Measurements from ENCODE around the gene MTFR1L. TPM values are rescaled to one million over a fixed set of nuclear protein-coding genes. Genes with fewer than 3 reads are reported as not detected.

MTFR1L gene
- total and polyA plus RNA-seq, 5 donors from 2014 or later = 29.7 to 56.1 (median 32.9) TPM

DNA sequence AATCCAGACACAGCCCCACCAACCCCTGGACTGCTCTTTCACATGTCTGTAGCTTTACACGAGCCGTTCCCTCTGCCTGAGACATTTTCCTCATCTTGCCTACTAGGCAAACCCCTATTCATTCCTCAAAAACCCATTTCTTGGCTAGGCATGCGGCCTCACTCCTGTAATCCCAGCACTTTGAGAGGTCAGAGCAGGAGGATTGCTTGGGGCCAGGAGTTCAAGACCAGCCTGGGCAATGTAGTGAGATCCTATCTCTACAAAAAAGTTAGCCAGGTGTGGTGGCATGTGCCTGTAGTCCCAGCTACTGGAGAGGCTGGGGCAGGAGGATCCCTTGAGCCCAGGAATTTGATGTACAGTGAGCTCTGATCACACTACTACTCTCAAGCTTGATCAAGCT is 44.7 kb downstream of the MTFR1L start:
- Histone ChIP-seq H3K27ac (ENCODE audit: insufficient read depth, low read length, poor library complexity, severe bottlenecking) (no peak overlapping the region), H3K4me1 (ENCODE audit: control insufficient read depth, insufficient read depth, low read length, poor library complexity, severe bottlenecking) (peaks cover 4% of the 10 kb centered on the region), H3K9me3 (ENCODE audit: control insufficient read depth in 2 of 2, low read length in 2 of 2) (no peaks in the 10 kb centered on the region), H3K27me3 (ENCODE audit: control insufficient read depth, insufficient read depth, low read length) (no peaks in the 10 kb centered on the region), H3K36me3 (ENCODE audit: control insufficient read depth, insufficient read depth, low read length) (no peaks in the 10 kb centered on the region), H3K4me3 (ENCODE audit: low read depth, low read length) (no peak overlapping the region)
- Mint-ChIP-seq H3K4me3 (no peak overlapping the region), H3K36me3 (peaks cover 10% of the 10 kb centered on the region), H3K4me1 (peaks cover 0 to 16% (median 5%) of the 10 kb centered on the region in 4 donors), H3K9me3 (no peaks in the 10 kb centered on the region), H3K27ac (no peak overlapping the region), H3K27me3 (no peaks in the 10 kb centered on the region)
- ATAC-seq (ENCODE audit: low read depth in 2 of 2) = no peak
- DNase-seq = no peak

DNA sequence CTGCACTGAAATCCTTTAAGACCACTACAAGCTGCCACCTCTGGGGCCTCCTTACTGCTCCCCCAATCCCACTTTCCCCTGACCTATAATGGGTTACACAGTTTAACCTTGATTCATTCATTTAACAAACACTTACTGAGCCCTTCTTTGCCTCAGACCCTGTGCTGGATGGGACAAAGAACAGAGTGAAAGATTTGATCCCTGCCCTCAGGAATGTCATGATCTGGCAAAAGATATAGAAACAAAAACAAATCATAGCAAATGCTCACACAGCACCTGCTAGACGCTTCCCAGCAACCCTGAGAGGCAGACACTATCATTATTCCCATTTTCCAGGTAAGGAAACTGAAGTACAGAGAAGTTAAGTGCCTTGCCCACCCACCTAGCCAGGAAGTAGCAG is 46.5 kb downstream of the MTFR1L start:
- no peak overlapping the region for H3K27ac ChIP-seq (ENCODE audit: insufficient read depth, low read length, poor library complexity, severe bottlenecking)
- H3K9me3 ChIP-seq (ENCODE audit: control insufficient read depth in 2 of 2, low read length in 2 of 2) = no peaks in the 10 kb centered on the region
- Mint-ChIP-seq H3K27me3 (no peaks in the 10 kb centered on the region), H3K4me3 (peak overlapping the region in 1 of 4 donors; percentile 13), H3K4me1 (peaks cover 0 to 5% (median 0%) of the 10 kb centered on the region in 4 donors), H3K27ac (no peak overlapping the region), H3K9me3 (no peaks in the 10 kb centered on the region), H3K36me3 (peaks cover 10% of the 10 kb centered on the region)
- no peak for DNase-seq
- ATAC-seq (ENCODE audit: low read depth in 2 of 2) = no peak
- H3K4me3 ChIP-seq (ENCODE audit: low read depth, low read length) = no peak overlapping the region
- no peaks in the 10 kb centered on the region for H3K36me3 ChIP-seq (ENCODE audit: control insufficient read depth, insufficient read depth, low read length)
- H3K27me3 ChIP-seq (ENCODE audit: control insufficient read depth, insufficient read depth, low read length) = no peaks in the 10 kb centered on the region
- H3K4me1 ChIP-seq (ENCODE audit: control insufficient read depth, insufficient read depth, low read length, poor library complexity, severe bottlenecking) = no peaks in the 10 kb centered on the region

GRCh38 chr1:25867210-25867991 is 47.6 kb downstream of the MTFR1L start:
- peaks cover 10% of the 10 kb centered on the region for H3K36me3 Mint-ChIP-seq
- H3K4me3 Mint-ChIP-seq = no peak overlapping the region
- Histone ChIP-seq H3K27ac (ENCODE audit: insufficient read depth, low read length, poor library complexity, severe bottlenecking) (no peak overlapping the region), H3K36me3 (ENCODE audit: control insufficient read depth, insufficient read depth, low read length) (no peaks in the 10 kb centered on the region), H3K9me3 (ENCODE audit: control insufficient read depth in 2 of 2, low read length in 2 of 2) (no peaks in the 10 kb centered on the region), H3K27me3 (ENCODE audit: control insufficient read depth, insufficient read depth, low read length) (no peaks in the 10 kb centered on the region), H3K4me3 (ENCODE audit: low read depth, low read length) (no peak overlapping the region), H3K4me1 (ENCODE audit: control insufficient read depth, insufficient read depth, low read length, poor library complexity, severe bottlenecking) (no peaks in the 10 kb centered on the region)
- H3K4me1 Mint-ChIP-seq = peaks cover 0 to 2% (median 0%) of the 10 kb centered on the region in 4 donors
- no peak overlapping the region for H3K27ac Mint-ChIP-seq
- H3K27me3 Mint-ChIP-seq = no peaks in the 10 kb centered on the region
- no peaks in the 10 kb centered on the region for H3K9me3 Mint-ChIP-seq
- no peak for ATAC-seq (ENCODE audit: low read depth in 2 of 2)
- no peak for DNase-seq

DNA sequence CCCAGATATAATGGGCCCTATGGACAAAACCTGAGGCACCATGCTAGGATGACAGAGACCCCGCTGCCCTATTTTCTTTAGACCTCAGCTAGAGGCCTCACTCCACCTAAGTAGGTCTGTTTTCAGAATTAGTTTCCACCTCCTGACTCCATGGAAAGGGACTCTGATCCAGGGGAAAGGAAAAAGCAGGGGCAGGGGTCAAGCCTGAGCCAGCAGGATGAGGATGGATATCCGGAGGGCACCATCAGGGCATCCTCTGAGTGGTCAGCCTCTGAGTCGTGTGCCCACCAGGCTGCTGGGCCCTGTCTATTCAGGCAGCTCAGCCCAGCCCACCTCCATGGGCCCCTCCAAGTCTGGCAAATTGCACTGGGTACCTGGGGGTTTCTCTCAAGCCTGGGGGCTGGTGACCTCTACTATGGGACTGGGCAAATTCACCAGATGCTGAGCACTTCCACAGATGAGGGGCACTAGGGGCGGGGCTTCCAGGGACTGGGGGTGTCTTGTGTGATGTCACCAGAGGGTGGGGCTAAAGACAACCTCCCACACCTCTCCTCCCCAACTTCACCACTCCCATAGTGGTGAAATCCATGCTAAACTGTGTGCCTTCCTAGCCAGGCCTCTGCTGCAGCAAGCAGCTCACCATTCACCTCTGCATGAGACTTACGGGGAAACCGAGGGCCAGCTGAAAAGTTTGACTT is 50.3 kb downstream of the MTFR1L start:
- H3K4me1 ChIP-seq (ENCODE audit: control insufficient read depth, insufficient read depth, low read length, poor library complexity, severe bottlenecking) = peaks cover 9% of the 10 kb centered on the region
- no peaks in the 10 kb centered on the region for H3K27me3 ChIP-seq (ENCODE audit: control insufficient read depth, insufficient read depth, low read length)
- no peak overlapping the region for H3K4me3 Mint-ChIP-seq
- DNase-seq = no peak
- no peak for ATAC-seq (ENCODE audit: low read depth in 2 of 2)
- H3K27me3 Mint-ChIP-seq = no peaks in the 10 kb centered on the region
- peaks cover 10% of the 10 kb centered on the region for H3K36me3 Mint-ChIP-seq
- no peaks in the 10 kb centered on the region for H3K36me3 ChIP-seq (ENCODE audit: control insufficient read depth, insufficient read depth, low read length)
- no peak overlapping the region for H3K4me3 ChIP-seq (ENCODE audit: low read depth, low read length)
- no peaks in the 10 kb centered on the region for H3K9me3 ChIP-seq (ENCODE audit: control insufficient read depth in 2 of 2, low read length in 2 of 2)
- H3K9me3 Mint-ChIP-seq = no peaks in the 10 kb centered on the region
- H3K4me1 Mint-ChIP-seq = peaks cover 0 to 4% (median 0%) of the 10 kb centered on the region in 4 donors
- no peak overlapping the region for H3K27ac ChIP-seq (ENCODE audit: insufficient read depth, low read length, poor library complexity, severe bottlenecking)
- H3K27ac Mint-ChIP-seq = no peak overlapping the region

- Mint-ChIP-seq H3K4me3 (no peak overlapping the region), H3K27me3 (no peaks in the 10 kb centered on the region), H3K4me1 (peaks cover 0 to 5% (median 0%) of the 10 kb centered on the region in 4 donors), H3K9me3 (no peaks in the 10 kb centered on the region), H3K27ac (no peak overlapping the region), H3K36me3 (peaks cover 10% of the 10 kb centered on the region)
- Histone ChIP-seq H3K36me3 (ENCODE audit: control insufficient read depth, insufficient read depth, low read length) (no peaks in the 10 kb centered on the region), H3K9me3 (ENCODE audit: control insufficient read depth in 2 of 2, low read length in 2 of 2) (no peaks in the 10 kb centered on the region), H3K4me3 (ENCODE audit: low read depth, low read length) (no peak overlapping the region), H3K27me3 (ENCODE audit: control insufficient read depth, insufficient read depth, low read length) (no peaks in the 10 kb centered on the region), H3K4me1 (ENCODE audit: control insufficient read depth, insufficient read depth, low read length, poor library complexity, severe bottlenecking) (peaks cover 12% of the 10 kb centered on the region), H3K27ac (ENCODE audit: insufficient read depth, low read length, poor library complexity, severe bottlenecking) (no peak overlapping the region)
- ATAC-seq (ENCODE audit: low read depth in 2 of 2) (no peak), DNase-seq (no peak)
Measured at GRCh38 chr1:25870614-25871013, 50.9 kb downstream of the MTFR1L start.

GRCh38 chr1:25871086-25871703 is 51.4 kb downstream of the MTFR1L start:
- H3K27me3 Mint-ChIP-seq = no peaks in the 10 kb centered on the region
- peaks cover 7% of the 10 kb centered on the region for H3K36me3 Mint-ChIP-seq
- peaks cover 0 to 8% (median 1%) of the 10 kb centered on the region in 4 donors for H3K4me1 Mint-ChIP-seq
- H3K9me3 Mint-ChIP-seq = no peaks in the 10 kb centered on the region
- no peak overlapping the region for H3K27ac Mint-ChIP-seq
- Histone ChIP-seq H3K4me3 (ENCODE audit: low read depth, low read length) (no peak overlapping the region), H3K27ac (ENCODE audit: insufficient read depth, low read length, poor library complexity, severe bottlenecking) (no peak overlapping the region), H3K4me1 (ENCODE audit: control insufficient read depth, insufficient read depth, low read length, poor library complexity, severe bottlenecking) (peaks cover 17% of the 10 kb centered on the region), H3K9me3 (ENCODE audit: control insufficient read depth in 2 of 2, low read length in 2 of 2) (no peaks in the 10 kb centered on the region), H3K27me3 (ENCODE audit: control insufficient read depth, insufficient read depth, low read length) (no peaks in the 10 kb centered on the region), H3K36me3 (ENCODE audit: control insufficient read depth, insufficient read depth, low read length) (no peaks in the 10 kb centered on the region)
- ATAC-seq (ENCODE audit: low read depth in 2 of 2) (no peak), DNase-seq (no peak)
- H3K4me3 Mint-ChIP-seq = no peak overlapping the region

- H3K27me3 ChIP-seq (ENCODE audit: control insufficient read depth, insufficient read depth, low read length) = no peaks in the 10 kb centered on the region
- H3K36me3 ChIP-seq (ENCODE audit: control insufficient read depth, insufficient read depth, low read length) = no peaks in the 10 kb centered on the region
- DNase-seq = no peak
- Mint-ChIP-seq H3K4me1 (peaks cover 0 to 10% (median 4%) of the 10 kb centered on the region in 4 donors), H3K27me3 (peaks cover 5% of the 10 kb centered on the region), H3K36me3 (peaks cover 5% of the 10 kb centered on the region), H3K27ac (no peak overlapping the region), H3K4me3 (no peak overlapping the region), H3K9me3 (no peaks in the 10 kb centered on the region)
- no peak for ATAC-seq (ENCODE audit: low read depth in 2 of 2)
- H3K4me3 ChIP-seq (ENCODE audit: low read depth, low read length) = no peak overlapping the region
- H3K4me1 ChIP-seq (ENCODE audit: control insufficient read depth, insufficient read depth, low read length, poor library complexity, severe bottlenecking) = peaks cover 17% of the 10 kb centered on the region
- no peak overlapping the region for H3K27ac ChIP-seq (ENCODE audit: insufficient read depth, low read length, poor library complexity, severe bottlenecking)
- H3K9me3 ChIP-seq (ENCODE audit: control insufficient read depth in 2 of 2, low read length in 2 of 2) = no peaks in the 10 kb centered on the region
Measured at GRCh38 chr1:25871704-25872494, 52.1 kb downstream of the MTFR1L start.

All from CD4-positive, CD25-positive, alpha-beta regulatory T cell (primary cell).